GM06990 (cell line): ENCODE measurements around the gene ELANE.

Source experiments
- DNase-seq: peaks from one replicate; pipeline ENCODE4 v3.0.0-alpha.2; 2011; ENCODE audit not compliant: insufficient read length; ENCODE audit errors: extremely low read depth
- H3K27me3 ChIP-seq: replicated peaks from 2 replicates; pipeline ENCODE4 v1.6.0; 2011; ENCODE audit warnings: low read length; ENCODE audit not compliant: control insufficient read depth, insufficient read depth
- H3K36me3 ChIP-seq: 2 replicates; pipeline ENCODE4 v1.5.1; 2011; ENCODE audit warnings: low read length; ENCODE audit not compliant: control insufficient read depth, insufficient read depth
- H3K4me3 ChIP-seq: replicated peaks from 2 replicates; pipeline ENCODE4 v1.5.1; 2011; ENCODE audit warnings: low read depth, mild to moderate bottlenecking, control low read depth, low read length
- CTCF ChIP-seq: IDR thresholded peaks from 2 replicates; pipeline ENCODE4 v1.5.1; 2011; ENCODE audit warnings: low read length, control low read depth, mild to moderate bottlenecking, inconsistent platforms; ENCODE audit not compliant: insufficient read depth, poor library complexity, severe bottlenecking

ELANE gene

DNA sequence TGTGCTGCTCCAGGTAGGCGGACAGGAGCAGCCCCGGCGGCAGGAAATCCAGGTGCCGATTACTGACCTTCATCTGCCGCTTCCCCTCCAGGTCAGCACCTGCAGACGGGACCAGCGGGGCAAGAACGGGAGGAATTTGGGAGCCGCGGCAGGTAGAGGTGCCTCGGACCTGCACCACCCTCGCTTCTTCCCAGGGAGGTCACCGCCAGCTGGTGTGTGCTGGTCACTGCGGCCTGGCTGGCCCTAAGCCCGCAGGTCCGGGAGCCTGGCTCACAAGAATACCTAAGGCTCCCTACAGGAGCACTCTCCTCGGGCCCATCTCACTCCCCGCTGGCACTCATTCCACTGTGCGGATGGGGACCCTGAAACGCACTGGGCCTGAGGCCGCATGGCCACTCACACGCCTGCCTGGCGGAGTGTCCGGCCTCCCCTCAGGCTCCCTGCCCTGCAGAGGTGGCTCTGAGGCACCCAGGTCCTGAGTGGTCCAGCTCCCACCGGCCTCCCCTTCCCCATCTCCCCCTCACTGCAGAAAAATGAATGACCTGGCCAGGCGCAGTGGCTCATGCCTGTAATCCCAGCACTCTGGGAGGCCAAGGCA lies 45.4 kb downstream of the ELANE start:
- no peak overlapping the region for H3K4me3 ChIP-seq
- peaks cover 6% of the 10 kb centered on the region for H3K36me3 ChIP-seq
- H3K27me3 ChIP-seq = no peaks in the 10 kb centered on the region
- no peak for TF ChIP-seq CTCF
- DNase-seq = no peak

- Histone ChIP-seq H3K4me3 (no peak overlapping the region), H3K27me3 (no peaks in the 10 kb centered on the region), H3K36me3 (peaks cover 6% of the 10 kb centered on the region)
- DNase-seq = peak; percentile 38
- no peak for TF ChIP-seq CTCF
Observed at GRCh38 chr19:898663-899062, 46.6 kb downstream of the ELANE start.

DNA sequence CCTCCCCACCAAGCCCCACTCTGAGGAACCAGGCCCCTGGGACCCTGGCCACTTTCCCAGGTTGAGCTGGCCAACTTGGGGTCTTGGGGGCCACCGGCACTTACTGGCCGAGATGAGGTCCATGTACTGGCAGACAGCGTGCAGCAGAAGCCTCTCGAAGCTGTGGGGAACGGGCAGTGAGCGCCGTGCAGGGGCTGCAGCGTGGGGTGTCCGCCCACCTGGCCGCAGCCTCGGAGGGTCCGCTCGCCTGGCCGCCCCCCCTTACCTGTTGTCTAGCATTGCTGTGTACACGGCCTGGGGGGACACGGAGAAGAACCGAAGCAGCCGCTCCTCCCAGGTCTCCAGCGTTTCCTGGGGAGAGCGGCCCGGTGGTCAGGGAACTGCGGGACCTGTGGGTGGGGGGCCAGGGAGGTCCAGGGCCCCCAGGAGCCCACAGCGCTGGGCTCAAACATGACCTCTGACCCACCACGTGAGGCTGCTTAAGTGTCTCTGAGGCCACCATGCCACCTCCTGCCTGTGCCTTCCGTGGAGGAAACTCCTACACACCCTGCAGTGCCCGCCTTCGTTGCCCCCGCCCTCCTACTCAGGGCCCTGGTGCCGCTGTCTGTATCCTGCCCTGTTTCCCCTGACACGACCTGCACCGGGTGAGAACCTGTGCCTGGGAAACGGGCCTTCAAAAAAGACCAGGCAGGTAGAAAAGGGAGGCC lies 47.4 kb downstream of the ELANE start:
- Histone ChIP-seq H3K27me3 (no peaks in the 10 kb centered on the region), H3K4me3 (no peak overlapping the region), H3K36me3 (peaks cover 6% of the 10 kb centered on the region)
- DNase-seq = peak; percentile 9
- TF ChIP-seq CTCF = no peak

GRCh38 chr19:900043-900301 lies 47.9 kb downstream of the ELANE start:
- Histone ChIP-seq H3K36me3 (peaks cover 6% of the 10 kb centered on the region), H3K4me3 (no peak overlapping the region), H3K27me3 (no peaks in the 10 kb centered on the region)
- TF ChIP-seq CTCF = no peak
- no peak for DNase-seq

- H3K4me3 ChIP-seq = no peak overlapping the region
- no peak for TF ChIP-seq CTCF
Observed at GRCh38 chr19:900302-901111, 48.4 kb downstream of the ELANE start.

More at GRCh38 chr19:900302-901111, 48.4 kb downstream of the ELANE start:
- DNase-seq = peak; percentile 34
- Histone ChIP-seq H3K36me3 (peaks cover 6% of the 10 kb centered on the region), H3K27me3 (no peaks in the 10 kb centered on the region)
